ENCODE data around the gene TRIM44.
"Not testable (repeated sequence)": the region's sequence is repeated elsewhere in the genome, so short reads cannot be mapped to it uniquely, and the experiment has no call there.

The TRIM44 gene

GRCh38 chr11:35633827-35634423 lies 28.6 kb upstream of the TRIM44 start:
- no peak for DNase-seq (ENCODE audit: low spot score)

GRCh38 chr11:35635933-35636332 lies 26.6 kb upstream of the TRIM44 start:
- DNase-seq (ENCODE audit: low spot score), result no peak

DNA sequence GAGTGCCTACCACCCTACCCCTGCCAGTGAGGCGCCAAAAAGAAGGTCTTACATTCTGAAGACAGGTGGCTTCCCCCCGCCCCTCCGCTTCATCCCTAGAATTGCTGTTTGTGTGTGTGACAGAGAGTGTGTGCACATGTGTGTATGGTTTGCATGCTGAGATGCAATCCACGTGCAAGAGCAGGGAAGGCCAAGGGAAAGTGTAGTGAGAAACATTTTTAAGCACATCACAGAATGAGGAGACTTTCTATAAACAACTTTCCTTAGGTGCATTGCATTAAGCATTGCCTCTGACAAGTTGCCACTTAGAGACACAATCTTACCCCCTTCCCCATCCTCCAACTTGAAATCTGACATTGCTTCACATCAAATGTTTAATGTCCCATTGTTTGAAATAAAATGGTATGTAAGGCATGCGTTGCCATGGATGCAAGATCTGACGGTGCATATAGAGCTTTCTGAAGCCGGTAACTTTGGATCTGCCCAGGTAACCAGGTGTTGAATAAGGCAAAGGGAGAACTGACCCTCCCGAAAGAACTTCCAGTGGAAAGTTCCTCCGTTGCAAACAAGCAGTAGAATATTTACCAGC lies 22.9 kb upstream of the TRIM44 start:
- no peak for DNase-seq (ENCODE audit: low spot score)

DNA sequence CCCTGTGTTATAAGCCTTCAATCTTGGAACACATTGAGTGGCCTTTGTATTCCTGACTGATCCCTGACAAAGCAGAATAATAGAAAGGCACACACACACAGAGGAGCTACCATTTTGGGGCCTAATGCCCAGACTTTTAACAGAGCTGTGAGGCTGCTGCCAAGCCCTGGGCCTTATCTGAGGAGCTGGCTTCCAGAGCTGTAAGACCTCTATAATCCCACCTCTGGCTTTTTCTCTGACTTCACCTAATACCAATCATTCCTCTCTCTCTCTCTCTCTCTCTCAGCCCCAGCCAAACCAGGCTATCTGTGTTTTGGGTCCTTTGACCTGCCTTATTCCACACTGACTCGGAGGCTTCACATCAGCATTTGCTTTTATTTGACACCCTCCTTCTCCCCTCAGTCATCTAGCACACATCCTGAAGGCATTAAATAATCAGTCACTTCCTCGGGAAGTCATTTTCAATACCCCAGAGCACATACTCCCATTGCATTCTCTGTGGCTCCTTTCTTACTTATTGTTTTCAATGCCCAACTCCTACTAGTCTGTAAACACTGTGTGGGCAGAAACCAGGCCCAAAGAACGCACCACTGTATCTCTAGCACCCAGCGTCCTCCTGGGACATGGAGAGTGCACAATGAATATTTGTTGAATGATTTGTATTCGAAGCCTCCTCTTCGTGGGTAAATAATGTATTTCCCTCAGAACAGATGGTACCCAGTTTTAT lies 21.2 kb upstream of the TRIM44 start:
- DNase-seq (ENCODE audit: low spot score), result no peak

GRCh38 chr11:35641964-35642363 lies 20.6 kb upstream of the TRIM44 start:
- no peak for DNase-seq (ENCODE audit: low spot score)

DNA sequence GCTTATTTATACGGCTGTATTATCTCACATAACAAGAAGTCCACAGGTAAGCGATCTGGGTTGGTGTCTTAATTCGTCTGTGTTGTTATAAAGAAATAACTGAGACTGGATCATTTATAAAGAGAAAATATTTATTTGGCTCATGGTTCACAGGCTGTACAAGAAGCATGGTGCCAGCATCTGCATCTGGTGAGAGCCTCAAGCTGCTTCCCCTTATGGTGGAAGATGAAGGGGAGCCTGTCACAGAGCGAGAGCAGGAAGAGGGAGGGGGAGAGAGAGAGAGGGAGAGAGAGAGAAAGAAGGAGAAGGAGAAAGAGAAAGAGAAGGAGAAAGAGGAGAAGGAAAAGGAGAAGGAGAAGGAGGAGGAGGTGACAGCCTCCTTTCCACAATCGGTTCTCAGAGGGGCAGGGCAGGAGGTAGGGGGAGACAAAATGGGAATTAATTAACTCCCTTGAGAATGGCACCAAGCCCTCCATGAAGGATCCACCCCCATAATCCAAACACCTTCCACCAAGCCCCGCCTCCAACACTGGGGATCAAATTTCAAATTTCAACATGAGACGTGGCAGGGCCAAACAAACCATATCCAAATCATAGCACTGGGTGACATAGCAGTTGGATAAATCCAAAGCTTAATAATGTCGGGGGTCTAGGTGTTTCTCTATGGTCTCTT lies 15.0 kb upstream of the TRIM44 start:
- DNase-seq (ENCODE audit: low spot score), result no peak

DNA sequence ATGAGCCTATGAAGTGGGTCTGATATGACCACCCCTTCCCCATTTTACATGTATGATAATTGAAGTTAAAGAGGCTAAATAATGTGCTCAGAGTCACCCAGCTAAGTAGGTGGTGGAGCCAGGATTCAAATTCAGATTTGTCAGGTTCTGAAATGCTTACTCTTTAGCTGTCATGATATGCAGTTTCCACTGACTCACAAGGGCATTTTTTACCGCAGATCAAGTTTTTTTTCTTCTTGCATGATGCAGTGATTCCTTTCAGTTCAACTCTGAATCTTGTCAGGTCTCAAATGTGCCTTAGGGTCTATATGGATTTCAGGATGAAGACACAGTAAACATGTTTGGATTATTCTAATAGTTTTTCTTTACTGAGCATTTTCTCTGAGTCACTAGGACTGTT lies 12.6 kb upstream of the TRIM44 start:
- DNase-seq (ENCODE audit: low spot score), result no peak

DNA sequence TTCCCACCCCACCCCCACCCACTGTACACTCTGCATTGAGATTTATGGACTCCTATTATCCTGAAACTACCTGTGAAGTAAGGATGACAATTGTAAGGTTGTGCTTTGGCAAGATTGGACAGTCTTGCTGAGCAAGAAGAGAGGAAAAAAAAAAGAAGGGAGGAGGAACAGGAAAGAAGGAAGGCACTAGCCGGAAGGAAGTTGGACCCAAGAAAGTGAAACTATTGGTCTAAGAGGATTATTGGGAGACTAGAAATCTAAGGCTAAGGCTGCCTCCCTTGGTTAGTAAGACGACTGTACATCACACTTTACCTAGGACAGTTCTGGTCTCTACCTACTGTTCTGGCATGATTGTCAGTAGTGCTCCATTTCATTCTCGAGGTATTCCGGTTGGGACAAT lies 12.1 kb upstream of the TRIM44 start:
- DNase-seq (ENCODE audit: low spot score), result no peak

- no peak for DNase-seq (ENCODE audit: low spot score)
Measured at GRCh38 chr11:35651263-35651662, 11.3 kb upstream of the TRIM44 start.

DNA sequence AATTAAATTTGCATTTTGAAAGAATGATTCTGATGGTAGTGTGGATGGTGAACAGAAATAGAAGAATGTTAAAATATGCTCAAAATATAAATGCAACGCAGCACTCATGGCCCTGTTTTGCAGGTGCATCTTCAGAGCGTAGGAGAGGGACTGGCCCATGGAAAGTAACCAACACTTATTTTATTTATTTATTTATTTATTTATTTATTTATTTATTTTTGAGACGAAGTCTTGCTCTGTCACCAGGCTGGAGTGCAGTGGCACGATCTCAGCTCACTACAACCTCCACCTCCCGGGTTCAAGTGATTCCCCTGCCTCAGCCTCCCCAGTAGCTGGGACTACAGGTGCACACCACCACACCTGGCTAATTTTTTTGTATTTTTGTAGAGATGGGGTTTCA lies 9.8 kb upstream of the TRIM44 start:
- DNase-seq (ENCODE audit: low spot score), result not testable (repeated sequence)

DNA sequence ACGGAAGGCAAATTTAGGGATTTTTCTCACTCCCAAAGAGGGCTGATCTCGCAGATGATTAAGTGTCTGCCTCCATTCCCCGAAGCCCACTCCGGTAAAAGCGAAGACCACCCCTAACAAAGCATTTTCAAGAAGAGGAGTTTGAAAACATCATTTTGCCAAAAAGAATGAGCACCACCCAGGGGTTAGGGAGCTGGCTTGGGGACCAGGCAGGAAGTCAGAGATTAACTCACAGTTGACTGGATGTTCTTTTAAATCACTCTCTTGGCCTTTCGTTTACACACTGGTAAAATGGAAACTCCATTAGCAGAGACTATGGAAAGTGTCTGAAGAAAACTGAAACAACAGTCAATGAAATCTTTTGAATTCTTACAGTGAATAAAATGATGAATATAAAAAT lies 7.9 kb upstream of the TRIM44 start:
- no peak for DNase-seq (ENCODE audit: low spot score)

GRCh38 chr11:35655254-35655653 lies 7.3 kb upstream of the TRIM44 start:
- DNase-seq (ENCODE audit: low spot score), result no peak

DNA sequence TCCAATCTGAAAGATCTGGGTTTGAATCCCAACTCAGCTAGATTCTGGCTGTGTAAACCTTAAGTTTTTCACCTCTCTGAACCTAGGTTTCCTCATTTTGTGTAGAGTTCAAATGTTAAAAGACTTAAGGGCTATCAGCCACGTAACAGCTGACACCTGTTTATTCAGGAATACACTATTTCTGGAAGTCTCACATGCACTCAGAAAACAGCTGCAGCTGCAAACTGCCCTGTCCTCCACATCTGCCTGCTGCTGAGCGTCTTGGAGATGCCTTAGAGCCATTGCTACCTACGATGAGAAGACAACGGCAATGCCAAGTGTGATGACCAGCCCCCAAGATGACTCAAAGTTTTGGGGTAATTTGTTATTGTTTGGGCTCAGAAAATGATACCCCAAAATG lies 6.7 kb upstream of the TRIM44 start:
- DNase-seq (ENCODE audit: low spot score), result no peak

DNA sequence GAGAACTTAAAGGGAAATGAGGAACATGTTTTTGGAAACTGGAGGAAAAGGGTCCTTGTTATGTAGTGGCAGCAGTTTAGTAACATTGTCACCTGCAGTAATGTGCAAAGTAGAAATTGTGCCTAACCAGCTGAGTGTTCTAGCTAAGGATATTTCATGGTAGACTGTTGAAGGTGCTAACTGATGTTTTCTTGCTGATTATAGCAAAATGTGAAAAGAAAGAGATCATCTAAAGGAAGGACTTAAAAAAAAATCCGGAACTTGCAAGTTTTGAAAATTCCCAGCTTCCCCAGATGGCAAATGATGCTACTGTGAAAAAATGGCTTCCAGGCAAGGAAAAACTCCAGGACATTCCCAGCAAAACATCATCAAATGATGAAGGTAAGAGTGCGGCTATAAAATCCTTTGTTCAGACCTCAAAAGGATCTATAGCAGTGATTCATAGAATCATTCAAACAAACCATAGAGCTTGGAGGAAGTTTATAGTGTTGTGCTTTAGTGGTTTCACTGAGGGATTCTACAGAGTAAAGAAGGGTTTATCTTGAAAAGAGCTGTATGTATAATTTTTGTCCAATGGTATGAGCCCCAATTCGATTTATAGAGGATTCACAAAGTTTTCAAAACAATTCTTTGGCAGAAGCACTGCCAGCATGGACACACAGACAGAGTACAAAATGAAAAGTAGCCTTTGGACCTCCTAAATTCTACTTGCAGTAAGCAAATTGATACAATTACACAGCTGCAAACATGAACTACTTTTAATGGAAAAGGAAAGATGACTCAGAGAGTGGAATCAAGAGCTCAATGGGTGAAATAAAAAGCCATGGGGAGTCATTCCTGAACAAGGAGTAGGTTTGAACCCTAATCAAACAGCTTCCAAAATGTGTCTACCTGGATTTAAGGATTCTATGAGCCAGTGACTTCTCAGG lies 4.3 kb upstream of the TRIM44 start:
- no peak for DNase-seq (ENCODE audit: low spot score)

DNA sequence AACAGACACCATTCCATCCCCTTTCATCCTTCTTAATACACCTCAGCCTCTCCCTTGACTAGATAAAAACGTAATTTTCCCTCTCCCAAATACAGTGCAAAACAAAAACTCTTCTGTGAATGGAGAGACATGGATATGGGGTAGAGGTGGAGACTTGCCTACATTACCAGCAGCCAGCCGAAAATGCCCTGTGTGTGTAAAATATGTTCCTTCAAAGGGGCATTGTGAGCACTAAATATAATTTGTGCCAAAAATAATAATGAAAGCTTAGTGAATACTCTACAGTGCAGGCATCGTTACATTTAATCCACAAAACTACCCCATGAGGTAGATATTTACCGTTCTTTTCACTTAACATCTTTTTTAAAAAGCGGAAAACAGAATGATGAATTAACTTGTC lies 1.0 kb upstream of the TRIM44 start:
- no peak for DNase-seq (ENCODE audit: low spot score)

- peak; percentile 51 for DNase-seq (ENCODE audit: low spot score)
Measured at GRCh38 chr11:35662061-35662648, 420 bp upstream of the TRIM44 start.

GRCh38 chr11:35663408-35663702 lies 780 bp downstream of the TRIM44 start:
- DNase-seq (ENCODE audit: low spot score), result no peak

- no peak for DNase-seq (ENCODE audit: low spot score)
Measured at GRCh38 chr11:35664977-35665441, 2.4 kb downstream of the TRIM44 start.

DNA sequence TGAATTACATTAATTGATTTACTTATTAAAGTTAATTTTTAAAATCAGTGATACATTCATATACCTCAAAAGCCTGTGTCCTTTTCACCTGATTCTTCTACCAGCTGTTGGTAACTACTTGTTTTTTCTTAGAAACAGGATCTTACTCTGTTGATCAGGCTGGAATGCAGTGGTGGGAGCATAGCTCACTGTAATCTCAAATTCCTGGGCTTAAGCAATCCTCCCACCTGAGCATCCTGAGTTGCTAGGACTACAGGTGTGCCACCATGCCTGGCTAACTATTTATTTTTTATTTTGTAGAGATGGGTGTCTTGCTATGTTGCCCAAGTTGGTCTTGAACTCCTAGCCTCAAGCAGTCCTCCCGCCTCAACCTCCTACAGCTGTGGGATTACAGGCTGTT lies 4.7 kb downstream of the TRIM44 start:
- no peak for DNase-seq (ENCODE audit: low spot score)

DNA sequence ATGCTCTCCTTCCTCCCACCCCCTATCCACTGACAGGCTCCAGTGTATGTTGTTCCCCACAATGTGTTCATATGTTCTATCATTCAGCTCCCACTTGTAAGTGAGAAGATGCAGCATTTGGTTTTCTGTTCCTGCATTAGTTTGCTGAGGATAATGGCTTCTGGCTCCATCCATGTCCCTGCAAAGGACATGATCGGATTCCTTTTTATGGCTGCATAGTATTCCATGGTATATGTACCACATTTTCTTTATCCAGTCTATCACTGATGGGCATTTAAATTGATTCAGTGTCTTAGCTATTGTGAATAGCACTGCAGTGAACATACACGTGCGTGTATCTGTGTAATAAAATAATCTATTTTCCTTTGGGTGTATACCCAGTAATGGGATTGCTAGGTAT lies 5.8 kb downstream of the TRIM44 start:
- not testable (repeated sequence) for DNase-seq (ENCODE audit: low spot score)

GRCh38 chr11:35671396-35672127 lies 9.0 kb downstream of the TRIM44 start:
- no peak for DNase-seq (ENCODE audit: low spot score)

All from kidney tubule cell (primary cell).